H1 (cell line): ENCODE measurements around the gene HIPK2.
A peak's percentile ranks its signal among the peaks of the same experiment; 100 is the strongest.

Source experiments
- CHD1 ChIP-seq: IDR thresholded peaks from 2 replicates; pipeline ENCODE4 v1.6.1; 2012; ENCODE audit warnings: low read depth, low read length, improper control_type of control experiment
- CTCF ChIP-seq, 3 experiments: IDR thresholded peaks; 1 replicate in 2 of 3; 2 replicates in 1 of 3; pipeline versions ENCODE4 v1.5.1 to v1.6.1; 2011; ENCODE audit warnings: low read length in 3 of 3, mild to moderate bottlenecking in 3 of 3, inconsistent platforms in 2 of 3, low read depth in 1 of 3, moderate library complexity in 1 of 3; ENCODE audit not compliant: insufficient read depth in 1 of 3; ENCODE audit errors: control extremely low read depth in 1 of 3
- EZH2 ChIP-seq: fragments of 200-600 bp; sonication (generic); IDR thresholded peaks from 2 replicates; pipeline ENCODE4 v1.7.1; 2012; ENCODE audit warnings: low read depth, mild to moderate bottlenecking, moderate library complexity, low read length, inconsistent platforms; ENCODE audit not compliant: severe bottlenecking
- HDAC2 ChIP-seq, 2 experiments: fragments of 300-600 bp in 1 of 2; sonication (generic) in 1 of 2; IDR thresholded peaks; 2 replicates each; pipeline ENCODE4 v1.6.1; 2011 to 2012; ENCODE audit warnings: low read depth in 2 of 2, low read length in 2 of 2, mild to moderate bottlenecking in 2 of 2, moderate library complexity in 2 of 2, borderline replicate concordance in 1 of 2, inconsistent platforms in 1 of 2
- MAFK ChIP-seq: IDR thresholded peaks from 2 replicates; pipeline ENCODE4 v1.6.1; 2012; ENCODE audit warnings: low read depth, mild to moderate bottlenecking, improper control_type of control experiment, low read length
- NRF1 ChIP-seq: IDR thresholded peaks from 2 replicates; pipeline ENCODE4 v1.6.1; 2011; ENCODE audit warnings: mild to moderate bottlenecking, low read depth, low read length, improper control_type of control experiment
- POLR2A ChIP-seq, 2 experiments: IDR thresholded peaks; 1 replicate in 1 of 2; 2 replicates in 1 of 2; pipeline ENCODE4 v1.6.1; 2011; ENCODE audit warnings: low read depth in 2 of 2, low read length in 2 of 2, mild to moderate bottlenecking in 2 of 2; ENCODE audit errors: control extremely low read depth in 1 of 2
- SIX5 ChIP-seq: IDR thresholded peaks from 2 replicates; pipeline ENCODE4 v1.6.1; 2011; ENCODE audit warnings: mild to moderate bottlenecking, low read depth, low read length
- SP2 ChIP-seq: IDR thresholded peaks from 2 replicates; pipeline ENCODE4 v1.6.1; 2012; ENCODE audit warnings: mild to moderate bottlenecking, low read length, inconsistent platforms
- USF2 ChIP-seq: IDR thresholded peaks from 2 replicates; pipeline ENCODE4 v1.6.1; 2011; ENCODE audit warnings: low read length, improper control_type of control experiment
- ZNF274 ChIP-seq: IDR thresholded peaks from 2 replicates; pipeline ENCODE4 v1.7.0; 2012; ENCODE audit warnings: low read length, borderline replicate concordance; ENCODE audit errors: extremely low read depth

GRCh38 chr7:139572704-139573385 is 205.0 kb downstream of the HIPK2 start:
- TF ChIP-seq POLR2A (IDR thresholded peaks at IDR 0.05; ENCODE audit: control extremely low read depth in 1 of 2, low read depth in 2 of 2, low read length in 2 of 2) (no peak), CTCF (IDR thresholded peaks at IDR 0.05; ENCODE audit: control extremely low read depth in 1 of 3, insufficient read depth in 1 of 3, low read depth in 1 of 3, low read length in 3 of 3) (peak; percentile 15 to 45 (median 30)), HDAC2 (IDR thresholded peaks at IDR 0.05; ENCODE audit: borderline replicate concordance in 1 of 2, low read depth in 2 of 2, low read length in 2 of 2) (no peak), USF2 (no peak), EZH2 (no peak), CHD1 (no peak), SIX5 (no peak), MAFK (no peak), NRF1 (no peak), ZNF274 (no peak), SP2 (no peak)
